HepG2 (cell line): Measurements from ENCODE around the gene ECHS1. TPM values are rescaled to one million over a fixed set of nuclear protein-coding genes. Genes with fewer than 3 reads are reported as not detected.

ENCODE experiments used
- AHR ChIP-seq: IDR thresholded peaks from 2 replicates; pipeline ENCODE4 v1.6.1; 2018; ENCODE audit warnings: missing genetic modification reagents, missing compliant biosample characterization
- BRCA1 ChIP-seq: sonication (generic); formaldehyde crosslinking; IDR thresholded peaks from 2 replicates; pipeline ENCODE4 v1.4.0; 2020; ENCODE audit warnings: missing genetic modification reagents
- CENPT ChIP-seq: sonication (generic); formaldehyde crosslinking; IDR thresholded peaks from 2 replicates; pipeline ENCODE4 v1.8.0; 2022; ENCODE audit warnings: low read depth, mild to moderate bottlenecking, moderate library complexity, missing genetic modification reagents
- EEA1 ChIP-seq: sonication (generic); formaldehyde crosslinking; IDR thresholded peaks from 2 replicates; pipeline ENCODE4 v1.5.1; 2020; ENCODE audit warnings: mild to moderate bottlenecking, missing genetic modification reagents, borderline replicate concordance
- FIP1L1 ChIP-seq: fragments of 200-400 bp; formaldehyde crosslinking; IDR thresholded peaks from 2 replicates; pipeline ENCODE4 v1.6.1; 2018; ENCODE audit warnings: low read depth, mild to moderate bottlenecking, low read length, moderate library complexity, borderline replicate concordance; ENCODE audit not compliant: insufficient read depth
- HCFC1 ChIP-seq: fragments of 150-350 bp; IDR thresholded peaks from 2 replicates; pipeline ENCODE4 v1.6.1; 2014; ENCODE audit warnings: low read depth, low read length
- ISL2 ChIP-seq: sonication (generic); formaldehyde crosslinking; IDR thresholded peaks from 2 replicates; pipeline ENCODE4 v1.5.0; 2020; ENCODE audit warnings: missing genetic modification reagents
- MAFF ChIP-seq: IDR thresholded peaks from 2 replicates; pipeline ENCODE4 v1.6.1; 2011; ENCODE audit warnings: low read depth, low read length, improper control_type of control experiment
- MXD4 ChIP-seq: IDR thresholded peaks from 2 replicates; pipeline ENCODE4 v1.6.1; 2016; ENCODE audit warnings: mild to moderate bottlenecking, missing biosample characterization, missing genetic modification reagents
- PAF1 ChIP-seq: IDR thresholded peaks from 2 replicates; pipeline ENCODE4 v1.6.1; 2016; ENCODE audit warnings: missing genetic modification reagents, missing compliant biosample characterization
- REXO4 ChIP-seq: sonication (generic); formaldehyde crosslinking; IDR thresholded peaks from 2 replicates; pipeline ENCODE4 v1.8.0; 2022; ENCODE audit warnings: missing genetic modification reagents, mild to moderate bottlenecking, borderline replicate concordance
- SMARCE1 ChIP-seq: fragments of 450-650 bp; IDR thresholded peaks from 2 replicates; pipeline ENCODE4 v1.6.1; 2017; ENCODE audit warnings: borderline replicate concordance
- THAP11 ChIP-seq: IDR thresholded peaks from 2 replicates; pipeline ENCODE4 v1.6.1; 2016; ENCODE audit warnings: missing biosample characterization, missing genetic modification reagents
- YEATS4 ChIP-seq: sonication (generic); formaldehyde crosslinking; IDR thresholded peaks from 2 replicates; pipeline ENCODE4 v1.4.0; 2020; ENCODE audit warnings: missing genetic modification reagents, borderline replicate concordance
- ZBTB20 ChIP-seq: sonication (generic); formaldehyde crosslinking; IDR thresholded peaks from 2 replicates; pipeline ENCODE4 v1.8.1; 2023; ENCODE audit warnings: missing genetic modification reagents, low read depth, mild to moderate bottlenecking, borderline replicate concordance
- ZC3H13 ChIP-seq: sonication (generic); formaldehyde crosslinking; IDR thresholded peaks from 2 replicates; pipeline ENCODE4 v1.8.1; 2023; ENCODE audit warnings: mild to moderate bottlenecking, missing genetic modification reagents, moderate library complexity
- ZFY ChIP-seq: sonication (generic); formaldehyde crosslinking; IDR thresholded peaks from 2 replicates; pipeline ENCODE4 v1.4.0; 2020; ENCODE audit warnings: missing genetic modification reagents
- ZNF253 ChIP-seq: sonication (generic); formaldehyde crosslinking; IDR thresholded peaks from 2 replicates; pipeline ENCODE4 v1.8.0; 2022; ENCODE audit warnings: mild to moderate bottlenecking, missing genetic modification reagents, borderline replicate concordance
- ZNF329 ChIP-seq: sonication (generic); formaldehyde crosslinking; IDR thresholded peaks from 2 replicates; pipeline ENCODE4 v1.9.0; 2021; ENCODE audit warnings: low read depth, mild to moderate bottlenecking, missing genetic modification reagents
- ZNF331 ChIP-seq: sonication (generic); formaldehyde crosslinking; IDR thresholded peaks from 2 replicates; pipeline ENCODE4 v1.4.0; 2020; ENCODE audit warnings: missing genetic modification reagents
- ZNF615 ChIP-seq: sonication (generic); formaldehyde crosslinking; IDR thresholded peaks from 2 replicates; pipeline ENCODE4 v1.5.0; 2020; ENCODE audit warnings: mild to moderate bottlenecking, missing genetic modification reagents, borderline replicate concordance
- ZNF746 ChIP-seq: sonication (generic); formaldehyde crosslinking; IDR thresholded peaks from 2 replicates; pipeline ENCODE4 v1.8.0; 2022; ENCODE audit warnings: mild to moderate bottlenecking, missing genetic modification reagents
- polyA plus RNA-seq, 8 experiments: library from polyadenylated mRNA; depleted of rRNA in 3 of 8; stranded (reverse) in 7 of 8; unstranded in 1 of 8; fragments of >200 nt; fragmentation: Illumina TruSeq in 4 of 8; extraction: Trizol in 4 of 8; gene quantifications; 2 replicates each; pipeline versions ENCODE4 v1.2.1 to v1.2.3, GENCODE V29; 2011 to 2016; ENCODE audit warnings: low read depth in 4 of 8, missing spikeins in 1 of 8, mixed read lengths in 1 of 8; ENCODE audit not compliant: insufficient read depth in 1 of 8
- total RNA-seq, 5 experiments: library from RNA; depleted of rRNA; stranded (reverse); fragments of >200 nt; fragmentation: Illumina TruSeq; extraction: Trizol; gene quantifications; 2 replicates each; pipeline ENCODE4 v1.2.3, GENCODE V29; 2016; ENCODE audit warnings: low read depth in 1 of 5
- TF ChIP-seq, protein P1 (sequence below): sonication (generic); formaldehyde crosslinking; IDR thresholded peaks from 2 replicates; pipeline ENCODE4 v1.5.1; 2020; ENCODE audit warnings: missing genetic modification reagents, mild to moderate bottlenecking, borderline replicate concordance
- TF ChIP-seq, protein P2 (sequence below): sonication (generic); formaldehyde crosslinking; conservative IDR thresholded peaks from 2 replicates; pipeline ENCODE4 v1.8.0; 2022; ENCODE audit warnings: mild to moderate bottlenecking, moderate library complexity, missing genetic modification reagents
- TF ChIP-seq, protein P3 (sequence below): sonication (generic); formaldehyde crosslinking; IDR thresholded peaks from 2 replicates; pipeline ENCODE4 v1.8.1; 2023; ENCODE audit warnings: mild to moderate bottlenecking, missing genetic modification reagents
- TF ChIP-seq, protein P4 (sequence below): sonication (generic); formaldehyde crosslinking; conservative IDR thresholded peaks from 2 replicates; pipeline ENCODE4 v1.4.0; 2020; ENCODE audit warnings: missing genetic modification reagents

ECHS1 gene
- total and polyA plus RNA-seq, 2 of the 13 experiments (the other 11 are each of a cell fraction or from before 2014, with no cell fraction given), result 32.7 to 195 TPM

DNA sequence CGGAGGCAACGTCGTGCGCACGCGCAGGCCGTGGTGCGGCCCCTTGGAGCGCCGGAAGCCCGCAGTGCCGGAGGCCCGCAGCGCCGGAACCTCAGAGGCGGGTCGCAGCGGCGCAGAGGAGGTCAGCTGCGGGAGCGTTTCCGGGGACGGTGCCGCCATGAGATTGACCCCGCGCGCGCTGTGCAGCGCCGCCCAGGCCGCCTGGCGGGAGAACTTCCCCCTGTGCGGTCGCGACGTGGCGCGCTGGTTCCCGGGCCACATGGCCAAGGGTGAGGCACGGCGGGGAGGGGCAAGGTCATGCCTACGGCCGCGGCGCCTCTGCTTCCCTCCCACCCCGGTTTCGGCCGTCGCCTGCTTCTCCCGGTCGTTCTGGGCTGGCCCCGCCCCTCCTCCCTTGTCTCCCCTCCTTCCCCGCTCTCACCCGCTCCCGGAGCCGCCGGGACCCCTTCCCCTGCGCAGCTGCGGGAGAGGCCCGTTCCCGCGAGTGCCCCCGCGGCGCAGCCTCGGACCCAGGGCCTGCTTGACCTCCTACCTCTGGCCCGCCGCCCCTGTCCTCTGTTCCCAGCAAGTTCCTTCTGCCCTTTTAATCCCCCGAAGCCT is 21.0 kb upstream of the ECHS1 start, which contains the start of gene MTG1 (continued):
- peak; percentile 85 for TF ChIP-seq ZNF615
- TF ChIP-seq HCFC1, result peak; percentile 63; the same call in 1 of the 2 replicates
- TF ChIP-seq MXD4 (CRISPR knock-in tag), result peak; percentile 86
- TF ChIP-seq, protein P1, sequence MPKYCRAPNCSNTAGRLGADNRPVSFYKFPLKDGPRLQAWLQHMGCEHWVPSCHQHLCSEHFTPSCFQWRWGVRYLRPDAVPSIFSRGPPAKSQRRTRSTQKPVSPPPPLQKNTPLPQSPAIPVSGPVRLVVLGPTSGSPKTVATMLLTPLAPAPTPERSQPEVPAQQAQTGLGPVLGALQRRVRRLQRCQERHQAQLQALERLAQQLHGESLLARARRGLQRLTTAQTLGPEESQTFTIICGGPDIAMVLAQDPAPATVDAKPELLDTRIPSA, result no peak; the same call in 1 of the 2 replicates
- TF ChIP-seq ZNF331 (CRISPR knock-in tag), result peak; percentile 33; the same call in 1 of the 2 replicates
- TF ChIP-seq ISL2, result peak; percentile 85
- peak; percentile 83; the same call in 1 of the 2 replicates for TF ChIP-seq ZNF746 (CRISPR knock-in tag)
- TF ChIP-seq SMARCE1, result no peak
- peak; percentile 98 for TF ChIP-seq ZFY (CRISPR knock-in tag)
- TF ChIP-seq, protein P2, sequence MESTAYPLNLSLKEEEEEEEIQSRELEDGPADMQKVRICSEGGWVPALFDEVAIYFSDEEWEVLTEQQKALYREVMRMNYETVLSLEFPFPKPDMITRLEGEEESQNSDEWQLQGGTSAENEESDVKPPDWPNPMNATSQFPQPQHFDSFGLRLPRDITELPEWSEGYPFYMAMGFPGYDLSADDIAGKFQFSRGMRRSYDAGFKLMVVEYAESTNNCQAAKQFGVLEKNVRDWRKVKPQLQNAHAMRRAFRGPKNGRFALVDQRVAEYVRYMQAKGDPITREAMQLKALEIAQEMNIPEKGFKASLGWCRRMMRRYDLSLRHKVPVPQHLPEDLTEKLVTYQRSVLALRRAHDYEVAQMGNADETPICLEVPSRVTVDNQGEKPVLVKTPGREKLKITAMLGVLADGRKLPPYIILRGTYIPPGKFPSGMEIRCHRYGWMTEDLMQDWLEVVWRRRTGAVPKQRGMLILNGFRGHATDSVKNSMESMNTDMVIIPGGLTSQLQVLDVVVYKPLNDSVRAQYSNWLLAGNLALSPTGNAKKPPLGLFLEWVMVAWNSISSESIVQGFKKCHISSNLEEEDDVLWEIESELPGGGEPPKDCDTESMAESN, result peak; percentile 96
- TF ChIP-seq ZNF329 (CRISPR knock-in tag), result peak; percentile 86
- 0 out of 2 replicates have a peak, but pooled peaks have one; percentile 89 for TF ChIP-seq AHR (CRISPR knock-in tag)
- peak; percentile 94 for TF ChIP-seq THAP11
- no peak for TF ChIP-seq BRCA1 (CRISPR knock-in tag)
- TF ChIP-seq, protein P3, sequence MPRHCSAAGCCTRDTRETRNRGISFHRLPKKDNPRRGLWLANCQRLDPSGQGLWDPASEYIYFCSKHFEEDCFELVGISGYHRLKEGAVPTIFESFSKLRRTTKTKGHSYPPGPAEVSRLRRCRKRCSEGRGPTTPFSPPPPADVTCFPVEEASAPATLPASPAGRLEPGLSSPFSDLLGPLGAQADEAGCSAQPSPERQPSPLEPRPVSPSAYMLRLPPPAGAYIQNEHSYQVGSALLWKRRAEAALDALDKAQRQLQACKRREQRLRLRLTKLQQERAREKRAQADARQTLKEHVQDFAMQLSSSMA, result peak; percentile 99
- TF ChIP-seq ZNF253, result peak; percentile 84; the same call in 1 of the 2 replicates
- peak; percentile 97; the same call in 1 of the 2 replicates for TF ChIP-seq EEA1
- peak; percentile 72 for TF ChIP-seq ZBTB20 (CRISPR knock-in tag)
- peak; percentile 83; the same call in 1 of the 2 replicates for TF ChIP-seq ZC3H13
- 0 out of 2 replicates have a peak, but pooled peaks have one; percentile 39 for TF ChIP-seq FIP1L1
- TF ChIP-seq MAFF, result no peak
- peak; percentile 97 for TF ChIP-seq YEATS4 (CRISPR knock-in tag)
- TF ChIP-seq, protein P4, sequence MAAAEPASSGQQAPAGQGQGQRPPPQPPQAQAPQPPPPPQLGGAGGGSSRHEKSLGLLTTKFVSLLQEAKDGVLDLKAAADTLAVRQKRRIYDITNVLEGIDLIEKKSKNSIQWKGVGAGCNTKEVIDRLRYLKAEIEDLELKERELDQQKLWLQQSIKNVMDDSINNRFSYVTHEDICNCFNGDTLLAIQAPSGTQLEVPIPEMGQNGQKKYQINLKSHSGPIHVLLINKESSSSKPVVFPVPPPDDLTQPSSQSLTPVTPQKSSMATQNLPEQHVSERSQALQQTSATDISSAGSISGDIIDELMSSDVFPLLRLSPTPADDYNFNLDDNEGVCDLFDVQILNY (CRISPR knock-in tag), result peak; percentile 83
- peak; percentile 91; the same call in 1 of the 2 replicates for TF ChIP-seq CENPT (CRISPR knock-in tag)
- TF ChIP-seq REXO4 (CRISPR knock-in tag), result no peak
- no peak for TF ChIP-seq PAF1 (CRISPR knock-in tag)
